ENCODE results near the gene ARPC3.
"Not testable (repeated sequence)": the region's sequence is repeated elsewhere in the genome, so short reads cannot be mapped to it uniquely, and the experiment has no call there.

The ARPC3 gene

DNA sequence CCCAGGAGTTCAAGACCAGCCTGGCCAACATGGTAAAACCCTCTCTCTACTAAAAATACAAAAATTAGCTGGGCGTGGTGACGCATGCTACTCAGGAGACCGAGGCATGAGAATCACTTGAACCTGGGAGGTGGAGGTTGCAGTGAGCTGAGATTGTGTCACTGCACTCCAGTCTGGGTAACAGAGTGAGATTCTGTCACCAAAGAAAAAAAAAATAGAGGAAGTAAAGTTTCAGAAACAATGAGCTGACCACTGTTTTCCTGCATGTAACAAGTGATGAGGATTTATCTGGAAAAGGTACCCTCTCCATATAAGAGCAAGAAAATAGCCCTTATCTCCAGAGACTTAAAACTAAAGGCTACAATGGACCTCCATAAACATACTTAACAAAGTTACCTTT lies 33.0 kb downstream of the ARPC3 start:
- DNase-seq (ENCODE audit: low spot score), result not testable (repeated sequence)

DNA sequence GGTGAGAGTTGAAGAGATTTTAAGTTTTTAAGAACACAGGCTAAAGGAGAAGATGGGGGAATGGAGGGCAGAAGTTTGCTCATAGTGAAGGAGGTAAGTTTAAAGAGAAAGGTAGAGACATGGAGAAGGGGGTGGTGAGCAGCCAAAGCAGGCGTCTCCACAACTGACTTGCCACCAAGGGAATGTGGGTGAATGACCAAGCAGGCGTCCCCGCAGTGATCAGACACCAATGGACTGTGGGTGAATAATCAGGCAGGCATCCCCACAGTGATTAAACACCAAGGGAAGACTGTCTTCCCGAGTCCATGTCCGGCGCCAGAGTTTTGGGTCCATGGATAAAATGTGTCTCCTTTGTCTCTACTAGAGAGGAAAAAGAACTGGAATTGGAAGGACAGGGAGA lies 40.1 kb downstream of the ARPC3 start:
- DNase-seq (ENCODE audit: low spot score), result not testable (repeated sequence)

DNA sequence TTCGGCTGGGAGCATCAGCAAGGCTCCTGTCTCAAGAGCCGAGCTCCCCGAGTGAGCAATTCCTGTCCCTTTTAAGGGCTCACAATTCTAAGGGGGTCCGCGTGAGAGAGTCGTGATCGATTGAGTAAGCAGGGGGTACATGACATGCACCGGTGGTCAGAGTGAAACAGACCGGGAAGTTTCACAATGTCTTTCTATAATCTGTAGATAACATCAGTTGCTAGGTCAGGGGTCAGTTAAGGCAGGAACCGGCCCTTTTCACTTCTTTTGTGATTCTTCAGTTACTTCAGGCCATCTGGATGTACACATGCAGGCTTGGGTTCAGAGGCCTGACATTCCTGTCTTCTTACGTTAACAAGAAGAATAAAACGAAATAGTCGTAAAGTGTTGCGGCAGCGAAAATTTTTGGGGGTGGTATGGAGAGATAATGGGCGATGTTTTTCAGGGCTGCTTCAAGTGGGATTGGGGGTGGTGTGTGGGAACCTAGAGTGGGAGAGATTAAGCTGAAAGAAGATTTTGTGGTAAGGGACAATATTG lies 44.9 kb downstream of the ARPC3 start:
- not testable (repeated sequence) for DNase-seq (ENCODE audit: low spot score)

DNA sequence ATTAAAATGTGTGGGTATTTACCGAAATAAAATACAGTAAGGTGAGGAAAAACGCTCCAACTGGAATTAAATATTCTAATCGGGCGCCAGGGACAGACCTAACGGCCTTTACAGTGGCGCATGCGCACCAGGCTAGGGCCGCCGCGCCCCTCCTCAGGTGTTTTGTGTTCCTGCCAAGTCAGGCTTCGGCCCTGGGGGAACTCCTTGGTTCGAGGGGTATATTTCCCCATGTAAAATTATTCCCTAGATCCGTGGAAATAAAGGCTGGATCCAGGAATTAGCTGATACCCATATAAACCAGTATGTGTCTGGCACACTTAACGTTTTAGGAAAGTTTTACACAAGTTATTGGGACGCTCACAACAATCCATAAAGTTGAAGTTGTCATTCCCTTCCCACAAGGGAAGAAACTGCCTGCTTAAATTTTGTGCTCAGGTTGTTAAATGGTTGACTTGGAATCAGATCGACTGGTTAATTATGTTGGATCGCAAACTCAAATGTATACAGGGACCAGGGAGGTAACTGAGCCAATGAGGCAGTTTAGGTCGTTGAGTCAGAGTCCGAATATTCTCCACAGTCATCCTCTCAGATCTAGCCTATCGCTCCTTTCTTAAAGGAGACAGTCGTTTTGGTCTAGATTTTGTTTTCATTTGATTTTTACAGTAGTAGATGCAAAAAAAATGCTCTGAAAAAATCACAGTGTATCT lies 46.0 kb downstream of the ARPC3 start:
- peak; percentile 90 for DNase-seq (ENCODE audit: low spot score)

DNA sequence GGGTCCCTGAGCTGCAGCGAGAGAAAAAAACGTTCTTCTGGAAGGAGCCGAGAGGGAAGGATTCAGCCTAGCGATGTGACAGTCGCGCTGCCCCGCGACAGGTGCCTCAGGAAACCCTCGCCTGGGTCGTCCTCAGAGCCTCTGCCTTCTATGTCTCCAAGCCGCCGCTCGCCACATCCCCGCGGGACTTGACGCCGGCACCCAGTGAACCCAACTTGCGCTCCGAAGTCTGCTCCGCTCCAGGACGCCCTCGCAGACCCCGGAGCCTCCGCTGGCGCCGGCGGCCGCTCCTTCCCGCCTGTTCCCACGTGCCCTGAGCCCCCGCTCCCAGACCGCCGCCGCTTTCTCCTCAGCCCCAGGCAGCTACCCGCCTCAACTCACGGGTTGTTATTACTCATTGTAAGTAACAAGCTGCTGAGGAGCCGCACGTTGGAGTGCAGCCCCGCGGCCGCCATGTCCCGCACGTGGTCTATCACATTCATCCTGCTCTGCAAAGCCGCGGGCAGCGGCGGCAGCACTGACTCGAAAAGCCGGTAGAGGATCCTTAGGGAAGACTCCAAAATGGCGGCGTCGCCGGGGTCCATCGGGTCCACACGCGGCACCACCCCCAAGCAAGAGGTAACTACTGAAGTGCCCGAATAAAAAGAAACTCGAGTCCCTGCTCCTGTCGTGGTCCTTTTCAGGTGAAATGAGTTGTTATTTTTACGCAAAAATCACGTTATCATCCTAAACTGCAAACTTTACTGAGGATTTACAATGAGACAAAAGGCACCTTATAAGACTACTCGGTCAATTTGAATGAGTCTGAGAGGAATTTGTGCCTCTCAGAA lies 46.8 kb downstream of the ARPC3 start, which contains the start of gene ANAPC7:
TSS of gene ANAPC7 (minus strand) at position 563 of the 830 bp plus-strand sequence. CDS start at position 482, 81 bp downstream.
- peak; percentile 98 for DNase-seq (ENCODE audit: low spot score)
